HepG2 (cell line): Measurements from ENCODE around the gene RABGAP1L. TPM values are rescaled to one million over a fixed set of nuclear protein-coding genes. Genes with fewer than 3 reads are reported as not detected.

ENCODE experiments used
- ATAC-seq: fragments of 200-7000 bp; cut with Tn5 transposase; 3 replicates; pipeline ENCODE4 v1.9.1; 2020; ENCODE audit warnings: mild to moderate bottlenecking, moderate library complexity
- BruUV-seq: library from RNA; stranded (reverse); fragments of 400-500 nt; replicated peaks from 2 replicates; lab custom pipeline; 2021; lab: Mats Ljungman, UMichigan
- CTCF ChIA-PET: fragments of 300-600 bp; formaldehyde crosslinking; extraction: SDS; loops from one replicate; lab custom pipeline; 2021; ENCODE audit warnings: low total read pairs, inconsistent platforms, low intra/inter-chr PET ratio; lab: Yijun Ruan, JAX
- POLR2A ChIA-PET: fragments of 350-600 bp; sonication (Branson Sonifier 250); formaldehyde crosslinking; loops from one replicate; lab custom pipeline; 2020; ENCODE audit warnings: antibody characterized with exemption, inconsistent platforms; lab: Yijun Ruan, JAX
- DNase-seq: peaks from one replicate; pipeline ENCODE4 v3.0.0-alpha.2; 2015; ENCODE audit warnings: low spot score
- FAIRE-seq: peaks from 3 replicates; lab custom pipeline; 2011; peaks lifted over from hg19 to GRCh38; lab: Jason Lieb, UNC
- H2AFZ ChIP-seq: one replicate; pipeline ENCODE4 v1.6.1; 2011; ENCODE audit warnings: low read length, inconsistent platforms
- H3K27ac ChIP-seq: fragments of 300-600 bp; 3 replicates; pipeline ENCODE4 v1.8.0; 2011; ENCODE audit warnings: mixed run types, mild to moderate bottlenecking, mixed read lengths, low read length, inconsistent platforms; ENCODE audit not compliant: insufficient read depth; ENCODE audit errors: extremely low read length
- H3K27me3 ChIP-seq, 2 experiments: fragments of 200-600 bp in 1 of 2; 2 replicates in 1 of 2; 3 replicates in 1 of 2; pipeline versions ENCODE4 v1.6.0 to v1.8.0; 2011; ENCODE audit warnings: low read length in 2 of 2, mild to moderate bottlenecking in 2 of 2, moderate library complexity in 2 of 2, inconsistent platforms in 1 of 2; ENCODE audit not compliant: insufficient read depth in 2 of 2, control insufficient read depth in 1 of 2
- H3K36me3 ChIP-seq, 2 experiments: fragments of 200-600 bp in 1 of 2; replicated peaks in 1 of 2; 2 replicates in 1 of 2; 3 replicates in 1 of 2; pipeline versions ENCODE4 v1.5.1 to v1.8.0; 2011; ENCODE audit warnings: low read length in 2 of 2, inconsistent platforms in 1 of 2; ENCODE audit not compliant: insufficient read depth in 2 of 2, control insufficient read depth in 1 of 2
- H3K4me1 ChIP-seq: 2 replicates; pipeline ENCODE4 v1.5.1; 2012; ENCODE audit warnings: low read length, inconsistent platforms; ENCODE audit not compliant: insufficient read depth
- H3K4me2 ChIP-seq: 2 replicates; pipeline ENCODE4 v1.6.0; 2011; ENCODE audit warnings: low read depth, low read length, inconsistent platforms
- H3K4me3 ChIP-seq, 3 experiments: fragments of 200-600 bp in 1 of 3; sonication (generic), shearing (Covaris generic) in 1 of 3; replicated peaks in 1 of 3; 2 replicates each; pipeline ENCODE4 v1.5.1; 2011 to 2016; ENCODE audit warnings: low read length in 3 of 3, inconsistent platforms in 2 of 3, low read depth in 2 of 3, mild to moderate bottlenecking in 2 of 3, control low read depth in 1 of 3, mixed read lengths in 1 of 3; ENCODE audit not compliant: insufficient read depth in 1 of 3
- H3K79me2 ChIP-seq: one replicate; pipeline ENCODE4 v1.6.1; 2011; ENCODE audit warnings: low read length, inconsistent platforms; ENCODE audit not compliant: insufficient read depth
- H3K9ac ChIP-seq: 2 replicates; pipeline ENCODE4 v1.6.0; 2011; ENCODE audit warnings: mild to moderate bottlenecking, low read depth, low read length, inconsistent platforms; ENCODE audit not compliant: insufficient read depth
- H3K9me3 ChIP-seq: 2 replicates; pipeline ENCODE4 v1.5.1; 2012; ENCODE audit warnings: mild to moderate bottlenecking, low read length
- H4K20me1 ChIP-seq: 2 replicates; pipeline ENCODE4 v1.6.0; 2011; ENCODE audit warnings: inconsistent platforms, mild to moderate bottlenecking, low read length, moderate library complexity; ENCODE audit not compliant: insufficient read depth
- GABPA ChIP-seq, 2 experiments: IDR thresholded peaks; 2 replicates each; pipeline ENCODE4 v1.6.1; 2011 to 2016; ENCODE audit warnings: low read depth in 2 of 2, low read length in 1 of 2, missing biosample characterization in 1 of 2, missing genetic modification characterization in 1 of 2
- SATB2 ChIP-seq: sonication (generic); formaldehyde crosslinking; IDR thresholded peaks from 2 replicates; pipeline ENCODE4 v1.5.0; 2020; ENCODE audit warnings: missing genetic modification reagents
- SMARCC2 ChIP-seq: fragments of 450-650 bp; IDR thresholded peaks from 2 replicates; pipeline ENCODE4 v1.6.1; 2017; ENCODE audit warnings: antibody characterized with exemption, mild to moderate bottlenecking
- ZBTB38 ChIP-seq: sonication (generic); formaldehyde crosslinking; IDR thresholded peaks from 2 replicates; pipeline ENCODE4 v1.5.1; 2020; ENCODE audit warnings: mild to moderate bottlenecking, missing genetic modification reagents
- ZC3H13 ChIP-seq: sonication (generic); formaldehyde crosslinking; IDR thresholded peaks from 2 replicates; pipeline ENCODE4 v1.8.1; 2023; ENCODE audit warnings: mild to moderate bottlenecking, missing genetic modification reagents, moderate library complexity
- ZNF253 ChIP-seq: sonication (generic); formaldehyde crosslinking; IDR thresholded peaks from 2 replicates; pipeline ENCODE4 v1.8.0; 2022; ENCODE audit warnings: mild to moderate bottlenecking, missing genetic modification reagents, borderline replicate concordance
- ZNF264 ChIP-seq: sonication (generic); formaldehyde crosslinking; IDR thresholded peaks from 2 replicates; pipeline ENCODE4 v1.4.0; 2020; ENCODE audit warnings: missing genetic modification reagents
- ZNF343 ChIP-seq: sonication (generic); formaldehyde crosslinking; IDR thresholded peaks from 2 replicates; pipeline ENCODE4 v1.4.0; 2020; ENCODE audit warnings: mild to moderate bottlenecking, missing genetic modification reagents
- ZNF556 ChIP-seq: sonication (generic); formaldehyde crosslinking; IDR thresholded peaks from 2 replicates; pipeline ENCODE4 v1.4.0; 2020; ENCODE audit warnings: mild to moderate bottlenecking, missing genetic modification reagents, borderline replicate concordance
- ZNF709 ChIP-seq: sonication (generic); formaldehyde crosslinking; IDR thresholded peaks from 2 replicates; pipeline ENCODE4 v1.5.0; 2020; ENCODE audit warnings: mild to moderate bottlenecking, missing genetic modification reagents
- WGBS: methylation state at CpG from one replicate; pipeline ENCODE4 v1.1.6; 2017; ENCODE audit warnings: low lambda C conversion rate; 5-methylcytosine and 5-hydroxymethylcytosine counted together
- in situ Hi-C: cut with HindIII; loops from 2 replicates; pipeline ENCODE4 v1.10.0; 2017; ENCODE audit warnings: low pct_unique_long_range_greater_than_20kb; ENCODE audit not compliant: extremely low pct_ligation_motif_present
- intact Hi-C: fragments of 100-400 bp; cut with micrococcal nuclease; formaldehyde crosslinking; loops from one replicate; pipeline ENCODE4 v1.10.0; 2022; ENCODE audit not compliant: unreplicated experiment
- polyA plus RNA-seq, 8 experiments: library from polyadenylated mRNA; depleted of rRNA in 3 of 8; stranded (reverse) in 7 of 8; unstranded in 1 of 8; fragments of >200 nt; fragmentation: Illumina TruSeq in 4 of 8; extraction: Trizol in 4 of 8; gene quantifications; 2 replicates each; pipeline versions ENCODE4 v1.2.1 to v1.2.3, GENCODE V29; 2011 to 2016; ENCODE audit warnings: low read depth in 4 of 8, missing spikeins in 1 of 8, mixed read lengths in 1 of 8; ENCODE audit not compliant: insufficient read depth in 1 of 8
- total RNA-seq, 5 experiments: library from RNA; depleted of rRNA; stranded (reverse); fragments of >200 nt; fragmentation: Illumina TruSeq; extraction: Trizol; gene quantifications; 2 replicates each; pipeline ENCODE4 v1.2.3, GENCODE V29; 2016; ENCODE audit warnings: low read depth in 1 of 5
- TF ChIP-seq, protein P1 (sequence below): sonication (generic); formaldehyde crosslinking; IDR thresholded peaks from 2 replicates; pipeline ENCODE4 v1.4.0; 2020; ENCODE audit warnings: missing genetic modification reagents, borderline replicate concordance
- TF ChIP-seq, protein P2 (sequence below): sonication (generic); formaldehyde crosslinking; IDR thresholded peaks from 2 replicates; pipeline ENCODE4 v1.4.0; 2020; ENCODE audit warnings: mild to moderate bottlenecking, missing genetic modification reagents
- TF ChIP-seq, protein P3 (sequence below): sonication (generic); formaldehyde crosslinking; IDR thresholded peaks from 2 replicates; pipeline ENCODE4 v1.4.0; 2020; ENCODE audit warnings: mild to moderate bottlenecking, missing genetic modification reagents
- TF ChIP-seq, protein P4 (sequence below): sonication (generic); formaldehyde crosslinking; IDR thresholded peaks from 2 replicates; pipeline ENCODE4 v1.8.1; 2023; ENCODE audit warnings: mild to moderate bottlenecking, missing genetic modification reagents
- TF ChIP-seq, protein P5 (sequence below): sonication (generic); formaldehyde crosslinking; IDR thresholded peaks from 2 replicates; pipeline ENCODE4 v1.4.0; 2020; ENCODE audit warnings: missing genetic modification reagents

Gene RABGAP1L
- total and polyA plus RNA-seq, 2 of the 13 experiments (the other 11 are each of a cell fraction or from before 2014, with no cell fraction given): 7.9 to 22.6 TPM

DNA sequence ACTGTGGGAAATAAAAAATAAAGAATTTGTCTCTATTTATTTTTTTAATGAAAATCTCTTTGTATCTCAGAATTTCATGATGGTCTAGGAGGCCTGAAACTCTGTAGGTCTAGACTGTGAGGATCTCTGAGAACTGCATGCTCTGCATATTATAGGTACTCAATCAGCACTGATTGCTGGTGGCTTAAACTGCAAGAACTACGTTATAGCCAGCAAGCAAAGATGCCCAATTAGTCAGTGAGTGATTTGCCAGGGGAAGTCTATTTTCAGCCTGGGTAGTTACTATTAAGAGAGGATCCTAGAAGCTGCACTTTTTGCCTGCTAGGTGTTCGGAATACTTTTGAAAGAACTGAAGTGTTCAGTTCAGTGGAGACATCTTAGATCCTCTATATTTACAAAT, 375.9 kb downstream of the RABGAP1L start:
- H3K4me2 ChIP-seq: no peak overlapping the region
- H2AFZ ChIP-seq: no peak overlapping the region
- ATAC-seq (no peak), FAIRE-seq (no peak), DNase-seq (no peak)
- no peak overlapping the region for H3K9ac ChIP-seq
- POLR2A ChIA-PET: no interaction called here
- no peak overlapping the region for H3K4me3 ChIP-seq
- BruUV-seq: no TSS peak
- no peak overlapping the region for H3K27ac ChIP-seq
- no peaks in the 10 kb centered on the region for H3K27me3 ChIP-seq
- in situ Hi-C loops: no loop called here
- no peaks in the 10 kb centered on the region for H3K4me1 ChIP-seq
- no peaks in the 10 kb centered on the region for H3K36me3 ChIP-seq
- CTCF ChIA-PET: no interaction called here
- H3K79me2 ChIP-seq: no peaks in the 10 kb centered on the region
- no peaks in the 10 kb centered on the region for H4K20me1 ChIP-seq
- intact Hi-C loops: no loop called here
- TF ChIP-seq, protein P1, sequence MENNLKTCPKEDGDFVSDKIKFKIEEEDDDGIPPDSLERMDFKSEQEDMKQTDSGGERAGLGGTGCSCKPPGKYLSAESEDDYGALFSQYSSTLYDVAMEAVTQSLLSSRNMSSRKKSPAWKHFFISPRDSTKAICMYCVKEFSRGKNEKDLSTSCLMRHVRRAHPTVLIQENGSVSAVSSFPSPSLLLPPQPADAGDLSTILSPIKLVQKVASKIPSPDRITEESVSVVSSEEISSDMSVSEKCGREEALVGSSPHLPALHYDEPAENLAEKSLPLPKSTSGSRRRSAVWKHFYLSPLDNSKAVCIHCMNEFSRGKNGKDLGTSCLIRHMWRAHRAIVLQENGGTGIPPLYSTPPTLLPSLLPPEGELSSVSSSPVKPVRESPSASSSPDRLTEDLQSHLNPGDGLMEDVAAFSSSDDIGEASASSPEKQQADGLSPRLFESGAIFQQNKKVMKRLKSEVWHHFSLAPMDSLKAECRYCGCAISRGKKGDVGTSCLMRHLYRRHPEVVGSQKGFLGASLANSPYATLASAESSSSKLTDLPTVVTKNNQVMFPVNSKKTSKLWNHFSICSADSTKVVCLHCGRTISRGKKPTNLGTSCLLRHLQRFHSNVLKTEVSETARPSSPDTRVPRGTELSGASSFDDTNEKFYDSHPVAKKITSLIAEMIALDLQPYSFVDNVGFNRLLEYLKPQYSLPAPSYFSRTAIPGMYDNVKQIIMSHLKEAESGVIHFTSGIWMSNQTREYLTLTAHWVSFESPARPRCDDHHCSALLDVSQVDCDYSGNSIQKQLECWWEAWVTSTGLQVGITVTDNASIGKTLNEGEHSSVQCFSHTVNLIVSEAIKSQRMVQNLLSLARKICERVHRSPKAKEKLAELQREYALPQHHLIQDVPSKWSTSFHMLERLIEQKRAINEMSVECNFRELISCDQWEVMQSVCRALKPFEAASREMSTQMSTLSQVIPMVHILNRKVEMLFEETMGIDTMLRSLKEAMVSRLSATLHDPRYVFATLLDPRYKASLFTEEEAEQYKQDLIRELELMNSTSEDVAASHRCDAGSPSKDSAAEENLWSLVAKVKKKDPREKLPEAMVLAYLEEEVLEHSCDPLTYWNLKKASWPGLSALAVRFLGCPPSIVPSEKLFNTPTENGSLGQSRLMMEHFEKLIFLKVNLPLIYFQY (CRISPR knock-in tag): no peak
- no peak for TF ChIP-seq ZNF264 (CRISPR knock-in tag)
- no peak for TF ChIP-seq ZBTB38 (CRISPR knock-in tag)
- TF ChIP-seq GABPA (IDR thresholded peaks at IDR 0.05; ENCODE audit: low read depth, low read length): no peak
- TF ChIP-seq GABPA (CRISPR knock-in tag; IDR thresholded peaks at IDR 0.05; ENCODE audit: low read depth): no peak
- TF ChIP-seq, protein P2, sequence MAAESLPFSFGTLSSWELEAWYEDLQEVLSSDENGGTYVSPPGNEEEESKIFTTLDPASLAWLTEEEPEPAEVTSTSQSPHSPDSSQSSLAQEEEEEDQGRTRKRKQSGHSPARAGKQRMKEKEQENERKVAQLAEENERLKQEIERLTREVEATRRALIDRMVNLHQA: no peak
- TF ChIP-seq, protein P3, sequence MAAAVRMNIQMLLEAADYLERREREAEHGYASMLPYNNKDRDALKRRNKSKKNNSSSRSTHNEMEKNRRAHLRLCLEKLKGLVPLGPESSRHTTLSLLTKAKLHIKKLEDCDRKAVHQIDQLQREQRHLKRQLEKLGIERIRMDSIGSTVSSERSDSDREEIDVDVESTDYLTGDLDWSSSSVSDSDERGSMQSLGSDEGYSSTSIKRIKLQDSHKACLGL (CRISPR knock-in tag): no peak
- TF ChIP-seq SATB2: no peak
- TF ChIP-seq, protein P4, sequence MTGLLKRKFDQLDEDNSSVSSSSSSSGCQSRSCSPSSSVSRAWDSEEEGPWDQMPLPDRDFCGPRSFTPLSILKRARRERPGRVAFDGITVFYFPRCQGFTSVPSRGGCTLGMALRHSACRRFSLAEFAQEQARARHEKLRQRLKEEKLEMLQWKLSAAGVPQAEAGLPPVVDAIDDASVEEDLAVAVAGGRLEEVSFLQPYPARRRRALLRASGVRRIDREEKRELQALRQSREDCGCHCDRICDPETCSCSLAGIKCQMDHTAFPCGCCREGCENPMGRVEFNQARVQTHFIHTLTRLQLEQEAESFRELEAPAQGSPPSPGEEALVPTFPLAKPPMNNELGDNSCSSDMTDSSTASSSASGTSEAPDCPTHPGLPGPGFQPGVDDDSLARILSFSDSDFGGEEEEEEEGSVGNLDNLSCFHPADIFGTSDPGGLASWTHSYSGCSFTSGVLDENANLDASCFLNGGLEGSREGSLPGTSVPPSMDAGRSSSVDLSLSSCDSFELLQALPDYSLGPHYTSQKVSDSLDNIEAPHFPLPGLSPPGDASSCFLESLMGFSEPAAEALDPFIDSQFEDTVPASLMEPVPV (CRISPR knock-in tag): no peak
- TF ChIP-seq SMARCC2: no peak
- no peak for TF ChIP-seq ZNF253 (CRISPR knock-in tag)
- TF ChIP-seq ZC3H13: no peak
- TF ChIP-seq, protein P5, sequence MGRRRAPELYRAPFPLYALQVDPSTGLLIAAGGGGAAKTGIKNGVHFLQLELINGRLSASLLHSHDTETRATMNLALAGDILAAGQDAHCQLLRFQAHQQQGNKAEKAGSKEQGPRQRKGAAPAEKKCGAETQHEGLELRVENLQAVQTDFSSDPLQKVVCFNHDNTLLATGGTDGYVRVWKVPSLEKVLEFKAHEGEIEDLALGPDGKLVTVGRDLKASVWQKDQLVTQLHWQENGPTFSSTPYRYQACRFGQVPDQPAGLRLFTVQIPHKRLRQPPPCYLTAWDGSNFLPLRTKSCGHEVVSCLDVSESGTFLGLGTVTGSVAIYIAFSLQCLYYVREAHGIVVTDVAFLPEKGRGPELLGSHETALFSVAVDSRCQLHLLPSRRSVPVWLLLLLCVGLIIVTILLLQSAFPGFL (CRISPR knock-in tag): no peak
- no peak for TF ChIP-seq ZNF556
- TF ChIP-seq ZNF709 (CRISPR knock-in tag): no peak
- TF ChIP-seq ZNF343 (CRISPR knock-in tag): no peak
- WGBS: 90% methylated on average over 2 of the region's 2 CpGs
- H3K9me3 ChIP-seq: peaks cover 15% of the 10 kb centered on the region
